ENCODE results near the gene TCF4. TPM values are rescaled to one million over a fixed set of nuclear protein-coding genes. Genes with fewer than 3 reads are reported as not detected.

Gene TCF4
- total RNA-seq, 1 donor from 2014 or later: 56.8 TPM

DNA sequence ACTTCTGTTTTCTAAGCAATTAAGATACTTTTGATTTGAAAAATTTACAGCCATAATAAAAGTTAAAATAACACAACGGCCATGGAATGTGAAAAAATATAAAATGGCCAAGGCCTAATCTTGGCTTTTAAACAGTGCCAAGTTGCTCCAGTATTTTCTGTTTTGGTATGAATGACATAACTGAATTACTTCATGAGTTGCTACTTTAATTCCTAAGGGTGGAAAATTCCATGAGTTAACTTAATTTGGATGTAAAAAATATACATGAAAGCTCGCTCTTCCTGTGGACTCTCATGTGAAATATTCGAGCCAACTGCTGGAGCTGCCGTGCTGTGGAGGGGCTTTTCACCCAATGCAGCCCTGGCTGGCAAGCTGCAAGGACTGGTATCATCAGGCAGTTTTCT lies 342.8 kb downstream of the TCF4 start:
- Mint-ChIP-seq H3K4me1 (ENCODE audit: low read depth) (peaks cover 2% of the 10 kb centered on the region), H3K27me3 (peaks cover 5% of the 10 kb centered on the region), H3K4me3 (ENCODE audit: low read depth) (no peak overlapping the region), H3K27ac (no peak overlapping the region), H3K9me3 (ENCODE audit: low read depth) (no peaks in the 10 kb centered on the region), H3K36me3 (ENCODE audit: insufficient read depth) (peaks cover 4% of the 10 kb centered on the region)
- no peak for DNase-seq (ENCODE audit: low spot score, unreplicated experiment)
- TF ChIP-seq, protein P1, sequence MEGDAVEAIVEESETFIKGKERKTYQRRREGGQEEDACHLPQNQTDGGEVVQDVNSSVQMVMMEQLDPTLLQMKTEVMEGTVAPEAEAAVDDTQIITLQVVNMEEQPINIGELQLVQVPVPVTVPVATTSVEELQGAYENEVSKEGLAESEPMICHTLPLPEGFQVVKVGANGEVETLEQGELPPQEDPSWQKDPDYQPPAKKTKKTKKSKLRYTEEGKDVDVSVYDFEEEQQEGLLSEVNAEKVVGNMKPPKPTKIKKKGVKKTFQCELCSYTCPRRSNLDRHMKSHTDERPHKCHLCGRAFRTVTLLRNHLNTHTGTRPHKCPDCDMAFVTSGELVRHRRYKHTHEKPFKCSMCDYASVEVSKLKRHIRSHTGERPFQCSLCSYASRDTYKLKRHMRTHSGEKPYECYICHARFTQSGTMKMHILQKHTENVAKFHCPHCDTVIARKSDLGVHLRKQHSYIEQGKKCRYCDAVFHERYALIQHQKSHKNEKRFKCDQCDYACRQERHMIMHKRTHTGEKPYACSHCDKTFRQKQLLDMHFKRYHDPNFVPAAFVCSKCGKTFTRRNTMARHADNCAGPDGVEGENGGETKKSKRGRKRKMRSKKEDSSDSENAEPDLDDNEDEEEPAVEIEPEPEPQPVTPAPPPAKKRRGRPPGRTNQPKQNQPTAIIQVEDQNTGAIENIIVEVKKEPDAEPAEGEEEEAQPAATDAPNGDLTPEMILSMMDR (IDR thresholded peaks at IDR 0.05; ENCODE audit: unreplicated experiment): no peak

DNA sequence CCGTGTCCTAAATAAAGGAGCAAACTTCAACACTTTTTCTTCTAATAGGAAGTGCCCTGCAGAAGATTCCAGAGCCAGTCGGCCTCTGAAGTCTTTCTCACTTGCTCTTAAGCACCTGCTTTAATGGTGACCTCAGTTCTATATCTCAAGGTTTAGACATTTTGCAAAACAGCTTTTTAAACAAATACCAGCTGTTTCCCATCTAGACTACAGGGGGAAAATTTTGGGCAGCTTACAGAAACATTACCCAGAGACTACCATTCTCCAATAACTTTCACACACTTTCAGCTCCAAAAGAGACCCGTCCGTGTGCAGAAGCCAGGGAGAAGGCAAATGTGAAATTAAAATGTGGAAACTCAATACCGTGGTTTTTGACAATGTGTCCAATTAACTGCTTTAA lies 343.4 kb downstream of the TCF4 start:
- no peak overlapping the region for H3K27ac Mint-ChIP-seq
- H3K36me3 Mint-ChIP-seq (ENCODE audit: insufficient read depth): peaks cover 3% of the 10 kb centered on the region
- TF ChIP-seq, protein P1 (IDR thresholded peaks at IDR 0.05; ENCODE audit: unreplicated experiment): no peak
- peaks cover 5% of the 10 kb centered on the region for H3K27me3 Mint-ChIP-seq
- no peaks in the 10 kb centered on the region for H3K9me3 Mint-ChIP-seq (ENCODE audit: low read depth)
- no peak overlapping the region for H3K4me3 Mint-ChIP-seq (ENCODE audit: low read depth)
- DNase-seq (ENCODE audit: low spot score, unreplicated experiment): no peak
- H3K4me1 Mint-ChIP-seq (ENCODE audit: low read depth): peaks cover 2% of the 10 kb centered on the region

DNA sequence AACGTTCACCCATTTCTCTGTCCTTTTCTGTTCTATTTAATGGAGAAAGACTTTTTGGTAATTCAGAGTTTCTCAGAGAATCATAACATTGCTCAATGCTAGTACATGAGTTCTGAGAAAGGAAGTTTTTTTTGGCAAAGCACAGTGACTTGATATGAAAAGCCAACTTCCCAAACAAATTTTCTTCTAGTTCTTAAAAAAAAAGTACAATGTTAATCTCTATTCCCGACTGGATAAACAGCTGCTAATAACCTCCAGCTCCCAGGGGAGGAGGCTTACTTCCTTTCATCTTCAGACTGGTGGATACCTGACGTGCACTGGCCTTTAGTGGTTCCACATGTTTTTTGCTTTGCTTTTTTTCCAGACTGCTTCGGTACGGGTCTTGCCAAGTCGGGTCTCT lies 344.1 kb downstream of the TCF4 start:
- no peaks in the 10 kb centered on the region for H3K9me3 Mint-ChIP-seq (ENCODE audit: low read depth)
- no peak for DNase-seq (ENCODE audit: low spot score, unreplicated experiment)
- no peak overlapping the region for H3K4me3 Mint-ChIP-seq (ENCODE audit: low read depth)
- peaks cover 5% of the 10 kb centered on the region for H3K27me3 Mint-ChIP-seq
- TF ChIP-seq, protein P1 (IDR thresholded peaks at IDR 0.05; ENCODE audit: unreplicated experiment): no peak
- H3K4me1 Mint-ChIP-seq (ENCODE audit: low read depth): peaks cover 2% of the 10 kb centered on the region
- H3K36me3 Mint-ChIP-seq (ENCODE audit: insufficient read depth): peaks cover 2% of the 10 kb centered on the region
- H3K27ac Mint-ChIP-seq: no peak overlapping the region

DNA sequence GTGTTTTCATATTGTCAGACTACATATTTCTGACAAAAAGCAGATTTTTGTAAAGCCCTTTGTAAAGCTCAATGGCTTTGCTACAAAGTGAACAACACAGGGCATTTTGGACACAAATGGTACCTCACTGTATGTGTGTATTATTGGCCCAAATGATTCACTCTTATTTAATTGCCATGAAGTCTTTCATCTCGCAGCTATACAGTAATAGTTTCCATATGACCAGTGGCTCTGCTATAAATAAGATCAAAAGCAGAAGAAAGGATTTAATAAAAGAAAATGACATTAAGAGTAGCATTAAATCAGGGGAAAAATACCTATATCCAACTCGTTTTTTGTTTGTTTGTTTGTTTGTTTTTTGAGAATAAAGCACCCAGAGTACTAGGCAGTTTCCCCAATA lies 344.7 kb downstream of the TCF4 start:
- TF ChIP-seq, protein P1 (IDR thresholded peaks at IDR 0.05; ENCODE audit: unreplicated experiment): no peak
- H3K9me3 Mint-ChIP-seq (ENCODE audit: low read depth): no peaks in the 10 kb centered on the region
- H3K27me3 Mint-ChIP-seq: peaks cover 8% of the 10 kb centered on the region
- peaks cover 2% of the 10 kb centered on the region for H3K4me1 Mint-ChIP-seq (ENCODE audit: low read depth)
- peaks cover 3% of the 10 kb centered on the region for H3K36me3 Mint-ChIP-seq (ENCODE audit: insufficient read depth)
- H3K27ac Mint-ChIP-seq: no peak overlapping the region
- no peak for DNase-seq (ENCODE audit: low spot score, unreplicated experiment)
- H3K4me3 Mint-ChIP-seq (ENCODE audit: low read depth): no peak overlapping the region

DNA sequence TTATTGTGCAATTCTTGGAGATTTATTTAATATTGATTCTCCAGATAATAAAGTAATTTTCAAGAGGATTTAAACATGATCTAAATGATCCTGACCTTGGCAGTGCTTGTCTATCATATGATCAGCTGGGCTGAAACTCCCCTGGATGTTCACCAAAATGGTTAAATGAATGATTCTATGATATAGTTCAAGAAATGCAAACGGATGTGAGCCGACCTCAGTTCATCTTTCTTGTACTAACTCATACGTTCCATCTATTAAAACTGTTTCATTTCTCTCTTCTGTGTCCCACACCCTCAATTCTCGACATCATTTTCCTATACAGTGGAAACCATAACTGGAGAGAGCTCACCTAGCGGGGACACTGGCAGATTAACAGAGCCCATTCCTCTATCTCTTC lies 347.0 kb downstream of the TCF4 start:
- H3K27me3 Mint-ChIP-seq: peaks cover 8% of the 10 kb centered on the region
- H3K27ac Mint-ChIP-seq: no peak overlapping the region
- H3K4me1 Mint-ChIP-seq (ENCODE audit: low read depth): peaks cover 2% of the 10 kb centered on the region
- TF ChIP-seq, protein P1 (IDR thresholded peaks at IDR 0.05; ENCODE audit: unreplicated experiment): no peak
- peaks cover 1% of the 10 kb centered on the region for H3K36me3 Mint-ChIP-seq (ENCODE audit: insufficient read depth)
- no peak overlapping the region for H3K4me3 Mint-ChIP-seq (ENCODE audit: low read depth)
- DNase-seq (ENCODE audit: low spot score, unreplicated experiment): no peak
- H3K9me3 Mint-ChIP-seq (ENCODE audit: low read depth): no peaks in the 10 kb centered on the region
